Gastrocnemius medialis (tissue), 4 donors: ENCODE results near the gene CBY2.

ENCODE experiments used
- CTCF ChIP-seq, 5 experiments: fragments of 450-650 bp in 3 of 5; fragments of 200-600 bp in 2 of 5; sonication (generic) in 2 of 5; IDR thresholded peaks in 4 of 5; conservative IDR thresholded peaks in 1 of 5; 1 replicate in 4 of 5; 2 replicates in 1 of 5; pipeline ENCODE4 v1.5.1; 2016 to 2019; ENCODE audit warnings: antibody characterized with exemption in 5 of 5, mild to moderate bottlenecking in 3 of 5, moderate library complexity in 3 of 5
- POLR2A ChIP-seq, 2 donors: fragments of 450-650 bp; IDR thresholded peaks; one replicate each; pipeline ENCODE4 v1.6.1; 2017; ENCODE audit warnings: antibody characterized with exemption in 2 of 2, mild to moderate bottlenecking in 2 of 2, moderate library complexity in 2 of 2

- TF ChIP-seq POLR2A (IDR thresholded peaks at IDR 0.05), result no peak
- TF ChIP-seq CTCF (IDR thresholded peaks at IDR 0.05 in 4 of 5, conservative IDR thresholded peaks at IDR 0.05 in 1 of 5), result no peak
Observed at GRCh38 chr13:45682494-45683008, 19.6 kb upstream of the CBY2 start.
